Endothelial cell (in vitro differentiated cells): Measurements from ENCODE around the gene TCP11. TPM values are rescaled to one million over a fixed set of nuclear protein-coding genes. Genes with fewer than 3 reads are reported as not detected.

ENCODE experiments used
- DNase-seq: peaks from one replicate; pipeline ENCODE4 v3.0.0; 2021; ENCODE audit warnings: low spot score
- H3K27ac Mint-ChIP-seq: one replicate; pipeline ENCODE4 v1.8.0; 2021; ENCODE audit warnings: mixed read lengths, inconsistent platforms; ENCODE audit not compliant: unreplicated experiment
- H3K27me3 Mint-ChIP-seq: one replicate; pipeline ENCODE4 v1.8.0; 2021; ENCODE audit warnings: mild to moderate bottlenecking, moderate library complexity, mixed read lengths, inconsistent platforms; ENCODE audit not compliant: unreplicated experiment
- H3K36me3 Mint-ChIP-seq: one replicate; pipeline ENCODE4 v1.8.0; 2021; ENCODE audit warnings: mild to moderate bottlenecking, low read depth, mixed read lengths, inconsistent platforms; ENCODE audit not compliant: unreplicated experiment
- H3K4me1 Mint-ChIP-seq: one replicate; pipeline ENCODE4 v1.8.0; 2021; ENCODE audit warnings: mild to moderate bottlenecking, mixed read lengths, inconsistent platforms; ENCODE audit not compliant: unreplicated experiment
- H3K4me3 Mint-ChIP-seq: one replicate; pipeline ENCODE4 v1.8.0; 2021; ENCODE audit warnings: mild to moderate bottlenecking, mixed read lengths, inconsistent platforms; ENCODE audit not compliant: unreplicated experiment
- H3K9me3 Mint-ChIP-seq: one replicate; pipeline ENCODE4 v1.8.0; 2021; ENCODE audit warnings: mixed read lengths, inconsistent platforms; ENCODE audit not compliant: unreplicated experiment
- CTCF ChIP-seq: fragments of 200-600 bp; sonication (generic); IDR thresholded peaks from one replicate; pipeline ENCODE4 v1.5.0; 2021; ENCODE audit warnings: antibody characterized with exemption; ENCODE audit not compliant: unreplicated experiment
- long read RNA-seq: library from polyadenylated mRNA; unstranded; transcript quantifications from one replicate; pipeline ENCODE4 v2.0.0, GENCODE V29; 2020; ENCODE audit not compliant: unreplicated experiment
- total RNA-seq: library from RNA; stranded (reverse); fragmentation: NEBNext Ultra II Directional; extraction: Animal tissue kit (Norgen Biotek cat#: 25700); gene quantifications from one replicate; pipeline ENCODE4 v1.2.1, GENCODE V29; 2021; ENCODE audit not compliant: unreplicated experiment

The TCP11 gene
- 0.18 TPM for total RNA-seq
- long read RNA-seq: 0 reads

GRCh38 chr6:35141007-35141655, at the start of gene TCP11:
TSS of gene TCP11 (minus strand) at chr6:35141339. CDS start at chr6:35140870, 469 bp downstream.
- H3K36me3 Mint-ChIP-seq: no peaks in the 10 kb centered on the region
- no peaks in the 10 kb centered on the region for H3K27me3 Mint-ChIP-seq
- no peak within 1 kb of the TSS for H3K4me3 Mint-ChIP-seq
- no peak for DNase-seq
- no peak within 1 kb of the TSS for H3K27ac Mint-ChIP-seq
- no peaks in the 10 kb centered on the region for H3K4me1 Mint-ChIP-seq
- TF ChIP-seq CTCF: no peak
- no peaks in the 10 kb centered on the region for H3K9me3 Mint-ChIP-seq

- Mint-ChIP-seq H3K9me3 (no peaks in the 10 kb centered on the region), H3K4me1 (peaks cover 14% of the 10 kb centered on the region), H3K36me3 (no peaks in the 10 kb centered on the region), H3K27me3 (no peaks in the 10 kb centered on the region), H3K27ac (no peak overlapping the region), H3K4me3 (no peak overlapping the region)
- DNase-seq: no peak
- TF ChIP-seq CTCF: no peak
Observed at GRCh38 chr6:35190306-35190705, 49.2 kb upstream of the TCP11 start.

GRCh38 chr6:35188886-35189285, 47.7 kb upstream of the TCP11 start:
- H3K4me3 Mint-ChIP-seq: no peak overlapping the region
- H3K27me3 Mint-ChIP-seq: peaks cover 3% of the 10 kb centered on the region
- H3K36me3 Mint-ChIP-seq: peaks cover 3% of the 10 kb centered on the region
- no peaks in the 10 kb centered on the region for H3K9me3 Mint-ChIP-seq
- no peak for TF ChIP-seq CTCF
- H3K27ac Mint-ChIP-seq: no peak overlapping the region
- peaks cover 15% of the 10 kb centered on the region for H3K4me1 Mint-ChIP-seq
- no peak for DNase-seq

GRCh38 chr6:35186571-35186970, 45.4 kb upstream of the TCP11 start:
- Mint-ChIP-seq H3K4me1 (peaks cover 8% of the 10 kb centered on the region), H3K36me3 (peaks cover 3% of the 10 kb centered on the region), H3K27me3 (peaks cover 3% of the 10 kb centered on the region), H3K27ac (no peak overlapping the region), H3K9me3 (no peaks in the 10 kb centered on the region), H3K4me3 (no peak overlapping the region)
- no peak for DNase-seq
- TF ChIP-seq CTCF: no peak

GRCh38 chr6:35185971-35186370, 44.8 kb upstream of the TCP11 start:
- no peak overlapping the region for H3K4me3 Mint-ChIP-seq
- no peak for DNase-seq
- peaks cover 3% of the 10 kb centered on the region for H3K36me3 Mint-ChIP-seq
- H3K9me3 Mint-ChIP-seq: no peaks in the 10 kb centered on the region
- TF ChIP-seq CTCF: no peak
- H3K27ac Mint-ChIP-seq: no peak overlapping the region
- H3K27me3 Mint-ChIP-seq: peaks cover 3% of the 10 kb centered on the region
- H3K4me1 Mint-ChIP-seq: peaks cover 8% of the 10 kb centered on the region
